ENCODE measurements around the gene DNAJC25. TPM values are rescaled to one million over a fixed set of nuclear protein-coding genes. Genes with fewer than 3 reads are reported as not detected.

Gene DNAJC25
- total and polyA plus RNA-seq, 2 of the 8 experiments (the other 6 are each of a cell fraction or from before 2014, with no cell fraction given), result 2.7 to 6.2 TPM

GRCh38 chr9:111659691-111660090 lies 28.6 kb downstream of the DNAJC25 start (continued):
- TF ChIP-seq CHD7 (IDR thresholded peaks at IDR 0.05; ENCODE audit: insufficient replicate concordance, low read length) (no peak), USF2 (IDR thresholded peaks at IDR 0.05; ENCODE audit: low read length) (no peak), CBX5 (IDR thresholded peaks at IDR 0.05; ENCODE audit: low read depth, low read length) (no peak), EGR1 (IDR thresholded peaks at IDR 0.05; ENCODE audit: borderline replicate concordance, low read depth, low read length) (no peak), EZH2 (IDR thresholded peaks at IDR 0.05; ENCODE audit: low read depth, low read length, severe bottlenecking) (no peak), MAFK (IDR thresholded peaks at IDR 0.05; ENCODE audit: low read depth, low read length) (no peak), CTBP2 (IDR thresholded peaks at IDR 0.05; ENCODE audit: borderline replicate concordance, insufficient read depth, insufficient read length, low read length) (no peak), JUN (IDR thresholded peaks at IDR 0.05; ENCODE audit: low read depth, low read length) (no peak), GTF2F1 (IDR thresholded peaks at IDR 0.05; ENCODE audit: borderline replicate concordance, low read depth, low read length) (no peak), NANOG (IDR thresholded peaks at IDR 0.05; ENCODE audit: insufficient read depth, low read depth, low read length, poor library complexity, severe bottlenecking) (no peak)
